Ascending aorta (tissue), 2 donors: ENCODE measurements around the gene CFL1. TPM values are rescaled to one million over a fixed set of nuclear protein-coding genes. Genes with fewer than 3 reads are reported as not detected.
"Not testable (repeated sequence)": the region's sequence is repeated elsewhere in the genome, so short reads cannot be mapped to it uniquely, and the experiment has no call there.

Experiments
- DNase-seq, 2 donors: peaks; one replicate each; pipeline ENCODE4 v3.0.0-alpha.2; 2019; ENCODE audit warnings: low spot score in 2 of 2
- H3K27ac ChIP-seq, 2 donors: fragments of 200-600 bp; sonication (generic); one replicate each; pipeline ENCODE4 v1.5.1; 2016 to 2017; ENCODE audit warnings: mild to moderate bottlenecking in 1 of 2
- H3K27me3 ChIP-seq: fragments of 200-600 bp; sonication (generic); one replicate; pipeline ENCODE4 v1.5.1; 2017
- H3K36me3 ChIP-seq, 2 donors: fragments of 200-600 bp; sonication (generic); one replicate each; pipeline ENCODE4 v1.5.1; 2016
- H3K4me1 ChIP-seq, 2 donors: fragments of 200-600 bp; sonication (generic); one replicate each; pipeline ENCODE4 v1.5.1; 2016 to 2017; ENCODE audit warnings: mild to moderate bottlenecking in 1 of 2
- H3K4me3 ChIP-seq, 2 donors: fragments of 200-600 bp; sonication (generic); one replicate each; pipeline ENCODE4 v1.5.1; 2016 to 2017; ENCODE audit warnings: mild to moderate bottlenecking in 1 of 2
- H3K9me3 ChIP-seq, 2 donors: fragments of 200-600 bp; sonication (generic); one replicate each; pipeline ENCODE4 v1.5.1; 2016
- CTCF ChIP-seq, 3 experiments: fragments of 200-600 bp in 2 of 3; fragments of 450-650 bp in 1 of 3; sonication (generic) in 2 of 3; IDR thresholded peaks; one replicate each; pipeline ENCODE4 v1.5.1; 2016 to 2019; ENCODE audit warnings: antibody characterized with exemption in 3 of 3, mild to moderate bottlenecking in 1 of 3, moderate library complexity in 1 of 3
- intact Hi-C: fragments of 100-400 bp; cut with DNase I; formaldehyde crosslinking; loops from one replicate; pipeline ENCODE4 v1.15.1; 2023
- total RNA-seq: library from RNA; depleted of rRNA; stranded (reverse); fragments of >200 nt; gene quantifications from one replicate; pipeline ENCODE4 v1.1.0, GENCODE V29; 2016

The CFL1 gene
- total RNA-seq, 1 donor from 2014 or later: 974 TPM

GRCh38 chr11:65843811-65844210, 14.2 kb downstream of the CFL1 start:
- H3K27ac ChIP-seq: no peak overlapping the region
- H3K9me3 ChIP-seq: no peaks in the 10 kb centered on the region
- intact Hi-C loops: no loop called here
- H3K4me1 ChIP-seq: no peaks in the 10 kb centered on the region
- H3K27me3 ChIP-seq: no peaks in the 10 kb centered on the region
- H3K4me3 ChIP-seq: no peak overlapping the region
- TF ChIP-seq CTCF (IDR thresholded peaks at IDR 0.05): no peak
- no peak for DNase-seq
- H3K36me3 ChIP-seq: no peaks in the 10 kb centered on the region

- H3K36me3 ChIP-seq: no peaks in the 10 kb centered on the region
- TF ChIP-seq CTCF (IDR thresholded peaks at IDR 0.05): no peak
- H3K4me3 ChIP-seq: no peak overlapping the region
- intact Hi-C loops: no loop called here
- no peaks in the 10 kb centered on the region for H3K9me3 ChIP-seq
- no peaks in the 10 kb centered on the region for H3K4me1 ChIP-seq
- H3K27ac ChIP-seq: no peak overlapping the region
- no peak for DNase-seq
- no peaks in the 10 kb centered on the region for H3K27me3 ChIP-seq
Observed at GRCh38 chr11:65842144-65842543, 15.8 kb downstream of the CFL1 start.

GRCh38 chr11:65834202-65834601, 23.8 kb downstream of the CFL1 start:
- Histone ChIP-seq H3K4me3 (peak overlapping the region; percentile 70 to 74), H3K9me3 (no peaks in the 10 kb centered on the region), H3K4me1 (peaks cover 5 to 14% of the 10 kb centered on the region in 2 donors), H3K27ac (no peak overlapping the region), H3K36me3 (no peaks in the 10 kb centered on the region), H3K27me3 (no peaks in the 10 kb centered on the region)
- no peak for DNase-seq
- no peak for TF ChIP-seq CTCF (IDR thresholded peaks at IDR 0.05)
- intact Hi-C loops: loop anchor here (5.0 kb wide), 1 partner anchor 217 kb away; the partner anchor contains the start of gene PCNX3

- Histone ChIP-seq H3K27ac (no peak within 1 kb of the TSS), H3K4me3 (peak within 1 kb of the TSS; percentile 70 to 74), H3K4me1 (peaks cover 5 to 14% of the 10 kb centered on the region in 2 donors), H3K36me3 (no peaks in the 10 kb centered on the region), H3K9me3 (no peaks in the 10 kb centered on the region), H3K27me3 (no peaks in the 10 kb centered on the region)
- no peak for TF ChIP-seq CTCF (IDR thresholded peaks at IDR 0.05)
- DNase-seq: peak; percentile 80 to 97
- intact Hi-C loops: loop anchor here (1.0 to 5.0 kb wide), 3 partner anchors 15 to 216 kb away; partner anchors contain the start of genes CFL1 and PCNX3
Observed at GRCh38 chr11:65833297-65834030, 24.5 kb downstream of the CFL1 start, which contains the start of gene SNX32. SNX32 (plus strand) TSS chr11:65833963; CDS start chr11:65834066, 103 bp downstream.

- not testable (repeated sequence) for H3K27ac ChIP-seq, H3K27me3 ChIP-seq, H3K36me3 ChIP-seq, H3K4me3 ChIP-seq, DNase-seq, H3K9me3 ChIP-seq
- peaks cover 5 to 14% of the 10 kb centered on the region in 2 donors for H3K4me1 ChIP-seq
- intact Hi-C loops: loop anchor here (2.0 to 5.0 kb wide), 2 partner anchors 27 to 215 kb away; partner anchors contain the start of genes CFL1 and PCNX3
Observed at GRCh38 chr11:65832231-65832630, 25.7 kb downstream of the CFL1 start.

GRCh38 chr11:65829459-65829858, 28.5 kb downstream of the CFL1 start:
- no peak for DNase-seq
- intact Hi-C loops: no loop called here
- H3K27me3 ChIP-seq: no peaks in the 10 kb centered on the region
- H3K9me3 ChIP-seq: no peaks in the 10 kb centered on the region
- no peaks in the 10 kb centered on the region for H3K36me3 ChIP-seq
- H3K4me3 ChIP-seq: no peak overlapping the region
- peaks cover 5 to 13% of the 10 kb centered on the region in 2 donors for H3K4me1 ChIP-seq
- H3K27ac ChIP-seq: no peak overlapping the region
- no peak for TF ChIP-seq CTCF (IDR thresholded peaks at IDR 0.05)
